Measurements from ENCODE around the gene P2RY14. TPM values are rescaled to one million over a fixed set of nuclear protein-coding genes. Genes with fewer than 3 reads are reported as not detected.
A peak's percentile ranks its signal among the peaks of the same experiment; 100 is the strongest.

The P2RY14 gene
- total RNA-seq, 1 experiment from 2014 or later: not detected

- POLR2A ChIA-PET: no interaction called here
- H3K9me3 Mint-ChIP-seq: no peaks in the 10 kb centered on the region
- H3K4me1 Mint-ChIP-seq: peaks cover 49% of the 10 kb centered on the region
- H3K27me3 Mint-ChIP-seq (ENCODE audit: low read depth): no peaks in the 10 kb centered on the region
- H3K36me3 Mint-ChIP-seq: no peaks in the 10 kb centered on the region
- TF ChIP-seq PRDM15 (CRISPR knock-in tag; IDR thresholded peaks at IDR 0.05): no peak
- no peak for TF ChIP-seq RORB (CRISPR knock-in tag; IDR thresholded peaks at IDR 0.05)
- no peak for TF ChIP-seq ZNF281 (CRISPR knock-in tag; IDR thresholded peaks at IDR 0.05)
- TF ChIP-seq STAT6 (CRISPR knock-in tag; conservative IDR thresholded peaks at IDR 0.05; ENCODE audit: low read depth): no peak
- TF ChIP-seq PREB (CRISPR knock-in tag; IDR thresholded peaks at IDR 0.05; ENCODE audit: borderline replicate concordance): no peak
- TF ChIP-seq MLX (CRISPR knock-in tag; IDR thresholded peaks at IDR 0.05): no peak
- no peak for TF ChIP-seq ZMAT4 (CRISPR knock-in tag; IDR thresholded peaks at IDR 0.05)
- TF ChIP-seq FOXP1 (CRISPR knock-in tag; IDR thresholded peaks at IDR 0.05; ENCODE audit: borderline replicate concordance): no peak
- TF ChIP-seq ZNF317 (CRISPR knock-in tag; IDR thresholded peaks at IDR 0.05; ENCODE audit: borderline replicate concordance, low read depth): no peak
- no peak for TF ChIP-seq FOXP4 (CRISPR knock-in tag; IDR thresholded peaks at IDR 0.05)
- TF ChIP-seq FOXJ3 (CRISPR knock-in tag; IDR thresholded peaks at IDR 0.05; ENCODE audit: borderline replicate concordance): no peak
- no peak for TF ChIP-seq USF2 (CRISPR knock-in tag; IDR thresholded peaks at IDR 0.05)
- no peak for TF ChIP-seq ZNF121 (CRISPR knock-in tag; IDR thresholded peaks at IDR 0.05)
- peak overlapping the region; percentile 39; the same call in 1 of the 2 replicates for H3K27ac Mint-ChIP-seq
- H3K4me3 Mint-ChIP-seq: no peak overlapping the region
- DNase-seq (ENCODE audit: low spot score) (no peak), ATAC-seq (no peak)
- CTCF ChIA-PET: interaction anchor here (2.0 kb wide), 1 partner anchor 21 kb away, joined by 7 read pairs; no protein-coding TSS in a partner anchor
These were observed 28.8 kb upstream of the P2RY14 start for GRCh38 chr3:151307131-151307530.
